HG03103 (cell line): ENCODE measurements around the gene CELSR1.

Experiments used
- ATAC-seq: cut with Tn5 transposase; IDR thresholded peaks from one replicate; pipeline ENCODE4 v1.9.1; 2021; ENCODE audit warnings: low read depth; ENCODE audit not compliant: unreplicated experiment

CELSR1 gene

DNA sequence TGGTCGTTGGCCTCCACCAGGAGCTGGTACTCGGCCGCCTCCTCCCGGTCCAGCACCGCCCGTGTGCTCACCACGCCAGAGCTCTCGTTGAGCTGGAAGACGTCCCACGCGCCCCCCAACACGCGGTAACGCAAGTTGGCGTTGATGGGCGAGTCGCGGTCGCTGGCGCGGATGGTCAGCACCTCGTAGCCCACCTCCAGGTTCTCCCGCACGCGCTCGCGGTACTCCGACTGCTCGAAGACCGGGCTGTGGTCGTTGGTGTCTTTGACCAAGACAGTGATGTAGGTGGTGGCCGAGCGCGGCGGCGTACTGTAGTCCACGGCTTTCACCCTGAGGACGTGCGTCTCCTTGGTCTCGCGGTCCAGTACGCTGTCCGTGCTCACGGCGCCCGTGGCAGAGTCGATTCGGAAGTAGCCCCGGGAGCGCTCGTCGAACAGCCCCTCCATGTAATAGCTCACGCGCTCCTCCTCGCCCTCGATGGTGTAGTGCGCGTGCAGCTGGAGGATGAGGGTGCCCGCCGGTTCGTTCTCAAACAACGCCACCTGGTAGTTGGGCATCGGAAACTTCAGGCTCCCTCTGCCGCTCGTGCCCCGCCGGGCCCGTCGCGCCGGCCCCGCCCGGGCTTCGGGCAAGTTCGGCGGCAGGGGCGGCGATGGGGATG, 1.4 kb downstream of the CELSR1 start:
- ATAC-seq: no peak

DNA sequence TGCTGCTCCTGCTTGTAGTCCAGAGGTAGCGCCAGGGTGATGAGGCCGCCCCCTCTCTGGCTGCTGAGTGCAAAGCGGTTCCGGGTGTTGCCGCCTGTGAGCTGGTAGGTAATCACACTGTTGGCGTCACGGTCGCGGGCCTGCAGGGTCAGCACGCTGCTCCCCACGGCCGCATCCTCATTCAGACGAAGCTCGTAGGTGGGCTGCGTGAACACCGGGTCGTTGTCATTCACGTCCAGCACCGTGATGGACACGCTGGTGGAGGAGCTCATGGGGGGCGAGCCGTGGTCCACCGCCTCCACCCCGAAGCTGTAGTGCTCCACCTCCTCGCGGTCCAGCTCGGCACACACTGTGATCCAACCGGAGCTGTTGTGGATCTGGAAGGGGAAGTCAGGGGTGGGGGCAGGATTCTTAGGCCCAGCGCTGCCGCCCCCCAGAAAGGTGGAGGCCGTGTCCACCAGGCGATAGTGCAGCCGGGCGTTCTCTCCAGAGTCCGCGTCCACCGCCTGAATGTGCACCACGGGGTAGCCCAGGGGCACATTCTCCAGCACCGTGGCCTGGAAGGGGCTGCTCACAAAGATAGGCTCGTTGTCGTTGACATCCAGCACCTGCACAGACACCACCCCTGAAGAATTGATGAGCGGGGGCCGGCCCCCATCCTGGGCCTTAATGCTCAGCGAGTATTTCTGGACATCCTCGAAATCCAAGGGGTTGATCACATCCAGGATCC, 2.4 kb downstream of the CELSR1 start:
- ATAC-seq: no peak

DNA sequence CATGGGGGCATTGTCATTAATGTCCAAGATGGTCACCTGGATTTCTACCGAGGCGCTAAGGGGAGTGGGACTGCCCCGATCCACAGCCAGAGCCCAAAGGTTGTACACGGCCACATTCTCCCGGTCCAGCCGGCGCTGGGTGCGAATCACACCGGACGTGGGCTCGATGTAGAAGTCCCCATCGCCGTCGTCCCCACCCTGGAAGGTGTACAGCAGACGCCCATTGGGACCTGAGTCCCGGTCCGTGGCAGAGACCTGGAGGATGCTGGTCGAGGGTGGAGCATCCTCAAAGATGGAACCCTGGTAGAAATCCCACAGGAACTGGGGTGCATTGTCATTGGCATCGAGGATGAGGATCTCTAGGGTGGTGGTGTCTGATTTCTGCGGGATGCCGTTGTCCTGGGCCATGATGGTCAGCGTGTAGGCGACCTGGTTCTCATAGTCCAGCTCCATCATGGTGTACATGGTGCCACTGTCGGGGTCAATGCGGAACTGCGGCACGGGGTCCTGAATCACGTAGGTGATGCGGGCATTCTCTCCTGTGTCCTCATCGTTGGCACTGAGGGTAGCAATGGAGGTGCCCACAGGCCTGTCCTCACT, 3.1 kb downstream of the CELSR1 start:
- ATAC-seq: no peak

DNA sequence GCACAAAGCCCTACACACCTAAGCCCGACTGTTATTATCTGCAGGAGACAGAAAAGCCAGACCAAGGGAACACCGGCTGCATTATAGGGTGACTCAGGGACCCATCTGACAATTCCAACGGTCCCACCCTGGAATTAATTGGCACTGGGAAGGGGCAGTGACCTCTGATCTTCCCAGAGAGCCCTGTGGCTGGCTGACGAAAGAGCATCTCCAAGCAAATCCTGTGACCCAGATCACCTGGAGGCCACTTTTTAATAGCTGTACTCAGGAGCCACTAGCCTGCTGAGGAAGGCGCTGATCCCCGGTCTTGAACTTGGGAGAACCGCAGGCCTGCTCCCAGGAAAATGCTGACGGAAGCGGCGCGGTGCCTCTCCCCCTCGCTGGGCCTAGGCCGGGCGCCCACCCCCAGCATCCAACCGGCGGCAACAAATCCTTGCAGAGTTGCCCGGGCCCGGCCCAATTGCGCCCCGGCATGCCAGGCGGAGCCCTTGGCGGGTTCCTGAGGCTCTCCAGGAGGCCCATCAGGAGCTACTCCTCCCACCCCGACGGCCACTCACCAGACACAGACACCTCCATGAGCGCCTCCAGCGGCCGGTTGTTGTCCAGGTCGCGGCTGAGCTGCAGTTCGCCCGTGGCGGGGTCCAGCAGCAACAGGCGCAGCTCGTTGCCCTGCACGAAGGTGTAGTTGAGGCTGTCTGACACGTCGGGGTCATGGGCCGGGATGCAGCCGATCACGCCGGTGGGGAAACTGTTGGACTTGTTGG, 4.2 kb downstream of the CELSR1 start:
- no peak for ATAC-seq

DNA sequence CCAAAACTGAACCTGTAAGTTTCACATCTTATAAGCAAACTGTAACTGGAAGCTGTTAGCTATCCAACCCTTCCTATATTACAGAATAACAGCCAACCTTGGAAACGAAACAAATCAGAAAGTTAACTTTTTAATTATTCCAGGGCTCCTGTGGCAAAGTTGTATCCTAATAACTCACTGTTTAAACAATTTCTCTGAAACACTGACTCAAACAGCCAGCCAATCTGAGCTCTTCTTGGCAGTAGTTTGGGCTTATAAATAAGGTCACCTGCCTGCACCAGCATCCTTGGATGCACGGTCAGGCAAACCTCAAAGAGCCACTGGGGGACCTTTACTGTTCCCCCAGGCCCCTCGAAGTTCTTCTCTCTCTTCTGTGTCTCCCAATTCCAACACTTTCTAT, 5.0 kb downstream of the CELSR1 start:
- no peak for ATAC-seq

DNA sequence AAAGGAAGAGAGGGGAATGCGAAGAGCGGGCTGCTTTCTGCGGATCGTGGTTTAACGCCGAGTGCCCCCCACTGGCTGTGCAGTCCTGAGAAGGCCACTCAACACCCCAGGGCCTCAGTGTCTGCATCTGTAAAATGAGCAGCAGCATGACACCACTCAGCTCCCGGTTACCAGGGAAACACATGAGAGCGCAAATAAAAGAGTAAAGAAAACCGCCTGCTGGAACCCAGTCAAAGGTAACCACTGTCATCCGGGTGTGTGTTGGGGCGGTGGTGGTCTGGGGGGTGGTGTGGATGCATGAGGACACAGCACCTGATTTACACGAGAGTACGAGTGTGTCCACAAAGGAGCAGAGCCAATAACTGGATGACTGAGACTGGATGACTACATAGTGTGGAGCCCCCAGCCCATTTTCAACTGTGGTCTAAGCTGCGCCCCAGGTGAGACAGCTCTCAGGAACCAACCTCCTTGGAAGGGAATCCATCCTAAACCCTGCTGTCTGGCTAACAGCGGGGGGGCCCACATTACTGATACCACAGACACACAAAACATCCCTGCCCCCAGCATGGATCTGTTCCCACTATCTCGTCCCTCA, 5.7 kb downstream of the CELSR1 start:
- ATAC-seq: no peak

DNA sequence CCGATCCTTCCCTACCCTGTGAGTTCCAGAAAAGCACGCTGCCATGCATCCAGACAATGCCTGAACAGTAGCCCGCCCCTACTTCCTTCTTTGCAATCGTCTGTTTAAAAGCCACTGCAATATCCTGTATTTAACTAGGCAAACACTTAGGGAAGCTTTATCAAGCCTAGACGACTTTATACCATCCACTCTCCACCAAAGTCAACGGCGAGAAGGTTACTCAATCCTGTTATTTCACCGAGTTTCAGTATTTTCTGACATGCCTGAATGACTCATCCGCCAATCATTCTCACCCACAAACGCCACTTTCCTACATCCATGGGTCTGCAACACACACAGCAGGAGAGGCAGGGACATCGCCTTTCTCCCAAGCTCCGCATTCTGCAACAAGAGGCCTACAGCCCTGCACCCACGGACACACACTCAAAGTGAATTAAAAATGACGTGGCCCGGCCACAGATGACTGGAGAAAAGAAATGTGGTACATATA, 9.3 kb downstream of the CELSR1 start:
- ATAC-seq: no peak

DNA sequence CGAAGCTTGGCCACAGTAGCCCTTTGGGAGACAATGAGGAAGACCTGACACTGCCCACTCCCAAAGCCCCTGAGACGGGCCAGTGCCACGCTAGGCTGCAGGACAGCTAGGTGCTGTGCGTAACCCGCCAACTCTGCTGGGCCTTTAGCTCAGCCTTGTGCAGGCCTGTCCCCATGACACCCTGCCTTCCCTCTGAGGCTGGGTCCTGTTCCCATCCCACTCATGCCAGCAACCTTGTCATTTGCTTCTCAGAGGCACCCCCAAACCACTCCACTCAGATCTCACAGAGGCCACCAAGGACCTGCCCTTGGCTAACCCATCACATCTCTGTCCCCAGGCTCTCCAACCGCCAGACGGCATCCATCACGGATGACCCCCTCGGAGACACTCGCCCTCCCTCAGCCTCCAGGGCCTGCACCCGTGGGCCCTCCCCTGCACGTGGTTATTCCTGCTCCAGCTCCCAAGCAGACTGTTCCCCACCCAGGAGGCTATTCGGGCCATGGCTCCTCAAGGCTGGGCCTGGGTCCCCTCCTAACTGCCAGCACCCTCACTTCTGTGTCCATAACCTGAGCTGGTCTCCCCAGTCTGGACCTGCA, 11.1 kb downstream of the CELSR1 start:
- no peak for ATAC-seq

DNA sequence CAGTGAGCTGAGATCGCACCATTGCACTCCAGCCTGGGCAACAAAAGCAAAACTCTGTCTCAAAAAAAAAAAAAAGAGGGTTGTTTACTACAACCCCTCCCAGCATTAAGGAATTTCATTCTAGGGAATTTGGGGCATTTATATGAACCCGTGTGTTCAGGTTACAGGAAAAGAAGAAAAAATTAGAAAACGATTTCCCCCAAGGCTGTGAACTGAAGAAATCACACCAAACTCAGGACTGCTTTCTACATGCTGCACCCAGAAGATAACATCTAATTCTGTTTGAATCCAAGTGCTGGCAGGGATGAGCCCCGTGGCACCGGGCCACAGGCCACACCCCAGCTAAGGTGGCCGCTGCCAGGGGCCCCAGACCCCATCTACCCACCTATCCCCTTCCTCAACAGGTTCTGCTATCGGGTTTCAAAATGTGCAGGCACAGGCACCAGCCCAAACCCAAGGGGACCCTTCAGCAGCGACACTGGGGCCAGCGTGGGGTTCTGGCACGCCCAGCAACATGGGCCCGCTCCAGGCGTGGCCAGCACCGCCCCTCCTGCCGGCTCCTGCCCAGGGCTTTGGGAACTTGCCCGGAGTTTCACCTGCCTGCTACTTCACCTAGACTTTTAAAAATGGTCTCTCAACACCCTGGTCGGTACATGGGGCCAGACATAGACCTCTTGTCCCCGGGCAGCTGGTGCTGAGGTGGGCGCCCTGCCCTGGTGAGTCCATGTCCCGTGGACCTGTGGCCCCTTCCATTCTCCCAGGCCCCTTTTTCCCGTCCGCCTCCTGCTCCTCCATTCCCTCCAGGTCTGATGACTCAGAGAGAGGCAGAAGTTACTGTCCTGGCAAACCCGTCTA, 11.8 kb downstream of the CELSR1 start:
- no peak for ATAC-seq

DNA sequence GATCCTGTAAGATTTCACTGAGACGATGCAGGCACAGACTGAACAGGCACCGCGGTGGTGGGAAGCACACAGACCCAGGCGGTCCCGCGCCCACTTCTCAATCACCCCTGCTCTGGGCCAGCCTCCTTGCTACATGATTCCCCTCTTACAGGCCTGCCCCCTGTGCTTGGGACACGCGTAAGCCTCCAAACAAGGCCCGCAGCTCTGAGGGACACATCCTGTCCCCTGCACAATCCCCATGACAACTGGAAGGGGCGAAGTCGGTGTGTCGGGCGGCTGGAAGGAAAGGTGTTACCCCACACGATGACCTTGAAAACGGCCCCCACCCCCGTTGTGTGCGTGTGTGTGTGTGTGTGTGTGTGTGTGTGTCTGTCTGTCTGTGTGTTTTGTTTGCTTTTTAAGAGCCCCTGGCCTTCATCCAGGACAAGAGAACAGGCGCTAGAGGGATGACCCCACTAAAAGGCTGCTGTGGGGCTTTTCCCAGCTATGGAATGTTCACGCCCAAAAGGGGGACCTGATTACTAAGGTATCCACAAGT, 13.1 kb downstream of the CELSR1 start:
- ATAC-seq: no peak

DNA sequence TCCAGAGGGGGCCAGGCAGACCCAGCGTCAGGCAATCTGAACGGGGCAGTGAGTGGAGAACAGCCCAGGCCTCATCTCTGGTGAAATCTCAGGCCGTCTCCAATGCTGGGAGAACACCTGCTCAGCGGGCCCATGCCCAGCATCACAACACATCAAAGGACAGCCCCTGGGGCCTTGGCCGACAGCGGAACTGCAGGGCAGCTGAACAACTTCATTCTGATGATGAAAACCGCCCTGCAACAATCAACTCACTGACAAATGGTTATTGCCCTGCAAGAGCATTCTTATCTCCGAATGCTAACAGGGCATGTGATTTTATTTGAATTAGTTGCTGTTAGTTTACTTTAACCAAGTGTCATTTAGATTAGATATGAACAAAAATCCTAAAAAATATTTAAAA, 14.6 kb downstream of the CELSR1 start:
- ATAC-seq: no peak

DNA sequence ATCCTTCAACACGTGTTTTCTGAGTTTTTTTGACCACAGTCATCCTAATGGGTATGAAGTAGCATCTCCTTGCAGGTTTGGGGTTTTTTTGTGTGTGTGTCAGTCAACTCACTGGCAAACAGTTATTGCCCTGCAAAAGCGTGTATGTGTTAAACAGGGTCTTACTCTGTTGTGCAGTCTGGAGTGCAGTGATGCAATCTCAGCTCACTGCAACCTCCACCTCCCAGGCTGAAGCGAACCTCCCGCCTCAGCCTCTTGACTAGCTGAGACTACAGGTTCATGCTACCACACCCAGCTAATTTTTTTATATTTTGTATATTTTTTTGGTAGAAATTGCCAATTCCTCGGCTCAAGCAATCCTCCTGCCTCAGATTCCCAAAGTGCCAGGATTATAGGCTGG, 15.4 kb downstream of the CELSR1 start:
- no peak for ATAC-seq

DNA sequence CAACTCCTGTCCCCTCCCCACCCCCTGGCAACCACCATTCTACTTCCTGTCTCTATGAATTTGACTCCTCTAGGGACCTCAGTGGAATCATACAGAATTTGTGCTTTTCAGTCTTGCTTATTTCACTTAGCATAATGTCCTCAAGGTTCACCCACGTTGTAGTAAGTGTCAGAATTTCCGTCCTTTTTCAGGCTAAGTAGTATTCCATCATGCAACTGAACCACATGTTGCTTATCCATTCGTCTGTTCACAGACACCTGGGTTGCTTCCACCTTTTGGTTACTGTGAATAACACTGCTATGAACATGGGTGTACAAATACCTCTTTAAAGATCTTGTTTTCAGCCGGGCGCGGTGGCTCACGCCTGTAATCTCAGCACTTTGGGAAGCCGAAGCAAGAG, 16.5 kb downstream of the CELSR1 start:
- no peak for ATAC-seq

DNA sequence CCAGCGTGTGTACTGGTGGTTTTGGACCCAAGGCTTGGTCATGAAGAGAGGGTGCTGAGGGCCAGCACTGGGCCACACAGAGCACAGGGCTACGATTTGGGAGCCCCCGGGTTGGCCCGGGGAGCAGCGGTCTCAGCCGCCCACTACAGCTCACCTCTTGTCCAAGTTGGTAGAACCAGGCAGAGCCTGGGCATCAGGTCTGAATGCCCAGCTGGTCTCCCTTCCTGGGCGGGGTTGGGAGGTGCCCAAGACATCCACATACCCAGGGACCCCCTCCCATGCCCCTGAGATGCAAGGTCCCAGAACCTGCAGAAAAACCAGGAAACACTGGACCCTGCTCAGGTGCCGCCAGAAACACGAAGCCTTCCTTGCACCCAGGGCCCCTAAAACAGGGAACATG, 18.0 kb downstream of the CELSR1 start:
- no peak for ATAC-seq

DNA sequence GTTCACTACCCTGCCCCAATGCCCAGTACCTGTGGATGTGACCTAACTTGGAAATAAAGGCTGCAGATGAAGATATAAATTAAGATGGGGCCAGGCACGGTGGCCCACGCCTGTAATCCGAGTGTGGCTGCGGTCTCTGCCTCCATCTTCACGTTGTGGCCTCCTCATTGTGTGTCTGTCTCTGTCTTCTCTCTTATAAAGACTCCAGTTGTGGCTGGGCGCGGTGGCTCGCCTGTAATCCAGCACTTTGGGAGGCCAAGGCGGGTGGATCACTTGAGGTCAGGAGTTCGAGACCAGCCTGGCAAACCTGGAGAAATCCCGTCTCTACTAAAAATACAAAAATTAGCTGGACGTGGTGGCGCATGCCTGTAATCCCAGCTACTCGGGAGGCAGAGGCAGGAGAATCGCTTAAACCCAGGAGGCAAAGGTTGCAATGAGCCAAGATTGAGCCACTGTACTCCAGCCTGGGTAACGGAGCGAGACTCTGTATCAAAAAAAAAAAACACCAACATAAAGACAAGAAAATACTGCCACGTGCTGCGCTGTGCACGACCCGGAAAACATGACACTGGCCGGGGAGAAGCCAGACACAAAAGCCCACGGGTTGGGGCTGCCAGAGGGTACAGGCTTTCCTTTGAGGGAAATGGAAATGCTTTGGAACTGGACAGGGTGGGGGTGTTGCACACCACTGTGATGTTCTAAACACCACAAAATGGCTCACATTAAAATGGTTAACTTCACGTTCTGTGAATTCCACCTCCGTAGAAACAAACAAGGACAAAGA, 18.7 kb downstream of the CELSR1 start:
- no peak for ATAC-seq

DNA sequence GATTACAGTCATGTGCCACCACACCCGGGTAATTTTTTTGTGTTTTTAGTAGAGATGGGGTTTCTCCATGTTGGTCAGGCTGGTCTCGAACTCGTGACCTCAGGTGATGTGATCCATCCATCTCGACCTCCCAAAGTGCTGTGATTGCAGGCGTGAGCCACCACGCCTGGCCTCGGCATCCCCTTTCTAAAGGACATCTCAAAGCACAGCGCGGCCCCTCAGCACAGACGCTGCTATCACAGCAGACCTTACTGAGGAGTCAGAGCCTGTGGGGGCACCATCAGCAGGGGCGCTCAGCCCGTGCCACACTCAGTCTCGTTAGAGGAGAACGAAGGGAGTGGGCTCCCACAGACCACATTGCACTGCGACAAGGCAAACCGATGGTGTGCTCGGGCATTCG, 19.4 kb downstream of the CELSR1 start:
- no peak for ATAC-seq

DNA sequence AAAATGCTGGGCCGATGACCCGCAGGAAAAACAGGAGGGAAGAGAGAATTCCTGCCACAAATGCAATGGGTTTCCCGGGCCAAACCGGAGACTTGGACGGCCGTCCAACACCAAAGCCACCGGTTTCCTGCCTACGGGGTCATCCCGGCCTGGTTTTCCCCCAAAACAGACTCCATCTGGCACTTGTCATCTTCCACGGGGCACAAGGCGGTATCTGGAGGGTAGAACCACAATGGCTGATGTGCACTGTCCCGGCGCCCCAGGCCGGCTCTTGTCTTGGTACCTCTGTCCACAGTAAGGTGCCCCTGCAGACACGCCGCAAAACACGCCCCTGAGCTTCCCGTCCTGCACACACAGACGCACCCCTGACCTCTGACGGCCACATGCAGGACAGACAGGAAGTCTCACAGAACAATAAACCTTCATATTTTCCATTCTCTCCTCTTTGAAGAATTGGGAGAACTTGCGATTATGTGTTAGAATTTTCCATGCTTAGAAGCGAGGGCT, 20.1 kb downstream of the CELSR1 start:
- ATAC-seq: no peak

DNA sequence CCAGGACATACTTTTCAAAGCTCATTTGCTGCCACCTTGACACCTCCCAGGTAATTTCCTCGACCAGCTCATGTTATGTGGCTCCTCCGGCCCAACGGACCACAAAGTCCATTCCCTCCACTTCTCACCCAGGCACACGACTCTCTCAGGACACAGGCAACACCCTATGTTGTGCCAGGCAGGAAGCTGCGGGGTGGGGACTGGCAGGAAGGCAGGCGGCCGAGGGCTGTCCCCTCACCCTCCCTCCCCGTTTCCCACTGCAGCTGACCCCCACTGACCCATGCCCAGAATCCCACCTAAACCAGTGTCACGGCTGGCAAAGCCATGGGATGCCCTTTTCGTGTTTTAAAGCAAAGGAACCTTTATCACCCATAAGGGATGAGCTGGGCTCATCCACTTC, 20.8 kb downstream of the CELSR1 start:
- no peak for ATAC-seq
